ENCODE measurements around the gene DEDD.

- TF ChIP-seq POLR2A (IDR thresholded peaks at IDR 0.05) (no peak), POLR2AphosphoS5 (IDR thresholded peaks at IDR 0.05) (no peak)
- TF ChIP-seq, protein P1, sequence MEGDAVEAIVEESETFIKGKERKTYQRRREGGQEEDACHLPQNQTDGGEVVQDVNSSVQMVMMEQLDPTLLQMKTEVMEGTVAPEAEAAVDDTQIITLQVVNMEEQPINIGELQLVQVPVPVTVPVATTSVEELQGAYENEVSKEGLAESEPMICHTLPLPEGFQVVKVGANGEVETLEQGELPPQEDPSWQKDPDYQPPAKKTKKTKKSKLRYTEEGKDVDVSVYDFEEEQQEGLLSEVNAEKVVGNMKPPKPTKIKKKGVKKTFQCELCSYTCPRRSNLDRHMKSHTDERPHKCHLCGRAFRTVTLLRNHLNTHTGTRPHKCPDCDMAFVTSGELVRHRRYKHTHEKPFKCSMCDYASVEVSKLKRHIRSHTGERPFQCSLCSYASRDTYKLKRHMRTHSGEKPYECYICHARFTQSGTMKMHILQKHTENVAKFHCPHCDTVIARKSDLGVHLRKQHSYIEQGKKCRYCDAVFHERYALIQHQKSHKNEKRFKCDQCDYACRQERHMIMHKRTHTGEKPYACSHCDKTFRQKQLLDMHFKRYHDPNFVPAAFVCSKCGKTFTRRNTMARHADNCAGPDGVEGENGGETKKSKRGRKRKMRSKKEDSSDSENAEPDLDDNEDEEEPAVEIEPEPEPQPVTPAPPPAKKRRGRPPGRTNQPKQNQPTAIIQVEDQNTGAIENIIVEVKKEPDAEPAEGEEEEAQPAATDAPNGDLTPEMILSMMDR (IDR thresholded peaks at IDR 0.05): no peak
These were observed 26.0 kb upstream of the DEDD start for GRCh38 chr1:161158316-161159010.
